HG02571 (cell line): ENCODE results near the gene CDC26.
A peak's percentile ranks its signal among the peaks of the same experiment; 100 is the strongest.
"Not testable (repeated sequence)": the region's sequence is repeated elsewhere in the genome, so short reads cannot be mapped to it uniquely, and the experiment has no call there.

Experiments
- ATAC-seq: cut with Tn5 transposase; IDR thresholded peaks from one replicate; pipeline ENCODE4 v1.9.1; 2021; ENCODE audit warnings: mild to moderate bottlenecking, moderate library complexity; ENCODE audit not compliant: unreplicated experiment

The CDC26 gene

GRCh38 chr9:113244556-113244955 lies 30.8 kb downstream of the CDC26 start:
- no peak for ATAC-seq

GRCh38 chr9:113241161-113241560 lies 34.2 kb downstream of the CDC26 start:
- no peak for ATAC-seq

GRCh38 chr9:113238859-113239232 lies 36.5 kb downstream of the CDC26 start:
- no peak for ATAC-seq

GRCh38 chr9:113238202-113238858 lies 37.0 kb downstream of the CDC26 start:
- no peak for ATAC-seq

GRCh38 chr9:113237026-113237425 lies 38.3 kb downstream of the CDC26 start:
- no peak for ATAC-seq

GRCh38 chr9:113235701-113236255 lies 39.6 kb downstream of the CDC26 start:
- ATAC-seq, result not testable (repeated sequence)

- ATAC-seq, result no peak
Measured at GRCh38 chr9:113231701-113232100, 43.7 kb downstream of the CDC26 start.

- ATAC-seq, result no peak
Measured at GRCh38 chr9:113228130-113228665, 47.2 kb downstream of the CDC26 start.

GRCh38 chr9:113227436-113227835 lies 47.9 kb downstream of the CDC26 start:
- ATAC-seq, result no peak

- no peak for ATAC-seq
Measured at GRCh38 chr9:113223963-113224362, 51.4 kb downstream of the CDC26 start.

GRCh38 chr9:113222482-113222841 lies 52.9 kb downstream of the CDC26 start:
- no peak for ATAC-seq

- ATAC-seq, result no peak
Measured at GRCh38 chr9:113221800-113222481, 53.4 kb downstream of the CDC26 start.

GRCh38 chr9:113221003-113221799 lies 54.2 kb downstream of the CDC26 start, which contains the start of the genes FKBP15 and SLC31A1:
Gene FKBP15, minus strand, starts transcription at chr9:113221277. Its CDS starts 34 bp downstream, at chr9:113221243.
Gene SLC31A1, plus strand, starts transcription at chr9:113221544. Its CDS starts 34,605 bp downstream, at chr9:113256149.
- ATAC-seq, result peak; percentile 91

- no peak for ATAC-seq
Measured at GRCh38 chr9:113220467-113221002, 54.8 kb downstream of the CDC26 start.

GRCh38 chr9:113219969-113220368 lies 55.4 kb downstream of the CDC26 start:
- peak; percentile 50 for ATAC-seq

GRCh38 chr9:113219186-113219936 lies 56.0 kb downstream of the CDC26 start:
- peak; percentile 37 for ATAC-seq
